GM21447 (cell line): Measurements from ENCODE around the gene PI4KA.
"Not testable (repeated sequence)": the region's sequence is repeated elsewhere in the genome, so short reads cannot be mapped to it uniquely, and the experiment has no call there.

ENCODE experiments used
- ATAC-seq: cut with Tn5 transposase; IDR thresholded peaks from one replicate; pipeline ENCODE4 v1.9.1; 2021; ENCODE audit not compliant: unreplicated experiment

Gene PI4KA

DNA sequence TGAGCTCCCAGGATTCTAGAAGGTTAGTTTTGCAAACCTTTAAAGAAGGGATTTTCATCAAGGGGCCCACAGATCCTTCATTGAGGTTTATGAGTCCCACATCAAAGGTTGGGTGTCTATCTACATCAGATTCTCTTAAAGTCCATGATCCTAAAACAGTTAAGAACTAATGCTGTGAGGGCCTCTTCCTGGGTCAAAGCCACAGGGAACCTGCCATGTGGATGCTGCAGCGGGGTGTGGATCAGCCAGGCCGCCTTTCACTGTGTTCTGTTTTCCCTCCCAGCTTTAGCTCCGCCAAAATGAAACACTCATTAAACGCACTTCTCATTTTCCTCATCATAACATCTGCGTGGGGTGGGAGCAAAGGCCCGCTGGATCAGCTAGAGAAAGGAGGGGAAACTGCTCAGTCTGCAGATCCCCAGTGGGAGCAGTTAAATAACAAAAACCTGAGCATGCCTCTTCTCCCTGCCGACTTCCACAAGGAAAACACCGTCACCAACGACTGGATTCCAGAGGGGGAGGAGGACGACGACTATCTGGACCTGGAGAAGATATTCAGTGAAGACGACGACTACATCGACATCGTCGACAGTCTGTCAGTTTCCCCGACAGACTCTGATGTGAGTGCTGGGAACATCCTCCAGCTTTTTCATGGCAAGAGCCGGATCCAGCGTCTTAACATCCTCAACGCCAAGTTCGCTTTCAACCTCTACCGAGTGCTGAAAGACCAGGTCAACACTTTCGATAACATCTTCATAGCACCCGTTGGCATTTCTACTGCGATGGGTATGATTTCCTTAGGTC, 79.4 kb downstream of the PI4KA start:
- ATAC-seq: no peak

DNA sequence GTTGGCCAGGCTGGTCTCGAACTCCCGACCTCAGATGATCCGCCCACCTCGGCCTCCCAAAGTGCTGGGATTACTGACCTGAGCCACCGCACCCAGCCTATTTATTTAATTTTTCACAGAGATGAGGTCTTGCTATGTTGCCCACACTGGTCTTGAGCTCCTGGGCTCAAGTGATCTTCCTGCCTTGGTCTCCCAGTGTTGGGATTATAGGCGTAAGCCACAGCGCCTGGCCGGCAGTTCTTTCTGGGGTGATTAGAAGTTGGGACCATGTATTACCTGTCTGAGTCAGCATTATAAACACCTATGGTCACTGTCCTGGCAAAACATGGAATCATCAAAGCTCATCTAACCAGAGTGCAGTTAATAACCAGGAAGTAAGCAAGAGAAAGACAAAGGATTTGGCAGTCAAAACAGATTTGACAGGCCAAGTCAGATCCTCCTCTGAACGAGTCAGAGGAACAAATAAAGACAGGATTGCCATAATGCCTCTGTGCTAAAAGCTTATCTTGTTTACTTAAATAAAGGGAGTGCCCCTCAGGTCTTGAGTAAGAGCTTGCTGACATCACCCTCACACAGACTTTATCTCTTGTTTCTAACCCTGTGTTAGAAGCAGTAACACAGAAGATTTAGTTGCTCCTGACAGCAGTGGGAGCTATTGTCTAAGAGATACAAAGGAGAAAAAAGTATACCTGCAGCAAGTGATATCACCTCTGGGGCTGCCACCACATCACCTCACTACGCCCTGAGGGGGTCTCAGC, 81.0 kb downstream of the PI4KA start:
- ATAC-seq: no peak

DNA sequence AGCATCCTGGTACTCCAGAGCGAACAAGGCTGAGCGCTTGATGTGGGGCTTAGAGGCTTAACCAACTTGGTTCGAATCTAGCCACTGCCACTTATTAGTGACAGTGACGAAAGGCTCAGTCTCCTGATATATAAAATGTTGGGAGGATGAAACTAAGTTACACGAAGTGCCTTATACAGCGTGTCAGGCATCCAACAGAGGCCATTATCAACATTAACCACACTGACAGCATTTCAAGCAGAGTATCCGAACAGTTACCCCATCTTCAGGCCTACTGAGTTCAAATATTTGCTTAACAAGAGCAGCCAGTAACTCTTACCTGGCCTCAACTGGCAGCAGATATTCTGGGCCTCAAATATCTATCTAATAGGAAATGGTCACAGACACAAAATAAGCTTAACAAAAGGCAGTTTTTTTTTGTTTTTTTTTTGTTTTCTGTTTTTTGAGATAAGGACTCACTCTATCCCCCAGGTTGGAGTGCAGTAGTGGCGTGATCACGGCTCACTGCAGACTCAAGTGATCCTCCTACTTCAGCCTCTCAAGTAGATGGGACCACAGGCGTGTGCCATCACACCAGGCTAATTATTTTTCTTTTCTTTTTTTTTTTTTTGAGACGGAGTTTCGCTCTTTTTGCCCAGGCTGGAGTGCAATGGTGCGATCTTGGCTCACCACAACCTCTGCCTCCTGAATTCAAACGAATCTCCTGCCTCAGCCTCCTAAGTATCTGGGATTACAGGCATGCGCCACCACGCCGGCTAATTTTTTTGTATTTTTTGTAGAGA, 81.8 kb downstream of the PI4KA start:
- ATAC-seq: no peak

DNA sequence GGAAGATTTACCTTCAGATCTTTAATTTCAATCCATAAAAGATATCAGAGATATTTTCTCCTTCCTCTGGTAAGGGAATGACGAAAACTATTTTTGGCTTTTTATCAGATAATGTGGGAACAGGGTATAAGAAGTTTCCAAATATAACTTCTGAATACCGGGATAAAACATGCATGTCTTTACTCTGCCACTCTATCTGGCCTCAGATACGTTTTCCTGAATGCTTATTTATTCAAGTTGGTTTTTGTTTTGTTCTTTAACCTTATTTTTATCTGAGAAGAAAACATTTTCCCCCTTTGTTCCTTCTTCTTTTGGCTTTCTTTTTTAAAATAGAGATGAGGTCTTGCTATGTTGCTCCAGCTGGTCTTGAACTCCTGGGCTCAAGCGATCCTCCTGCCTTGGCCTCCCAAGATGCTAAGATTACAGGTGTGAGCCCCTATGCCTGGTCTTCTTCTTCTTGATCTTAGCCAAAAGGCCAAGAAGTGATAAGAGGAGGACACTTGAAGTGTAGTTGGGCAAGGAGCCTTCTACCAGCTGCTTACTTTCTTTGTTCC, 83.2 kb downstream of the PI4KA start:
- ATAC-seq: no peak

DNA sequence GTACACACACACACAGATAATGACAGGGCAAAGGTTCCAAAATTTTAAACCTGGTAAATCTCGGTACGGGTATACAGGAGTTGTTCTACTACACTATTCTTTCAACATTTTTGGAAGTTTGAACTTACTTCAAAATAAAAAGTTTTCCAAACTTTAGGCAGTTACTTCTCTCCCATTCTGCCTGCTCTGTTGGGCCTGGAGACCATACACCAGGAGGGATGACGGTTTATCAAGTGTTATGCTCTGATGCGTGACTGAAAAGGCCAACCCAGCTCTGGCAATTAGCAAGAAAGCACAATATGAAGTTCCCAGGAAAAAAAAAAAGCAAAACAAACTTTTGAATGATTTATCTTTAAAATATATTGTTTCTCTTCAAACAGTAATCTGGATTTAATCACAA, 83.7 kb downstream of the PI4KA start:
- no peak for ATAC-seq

DNA sequence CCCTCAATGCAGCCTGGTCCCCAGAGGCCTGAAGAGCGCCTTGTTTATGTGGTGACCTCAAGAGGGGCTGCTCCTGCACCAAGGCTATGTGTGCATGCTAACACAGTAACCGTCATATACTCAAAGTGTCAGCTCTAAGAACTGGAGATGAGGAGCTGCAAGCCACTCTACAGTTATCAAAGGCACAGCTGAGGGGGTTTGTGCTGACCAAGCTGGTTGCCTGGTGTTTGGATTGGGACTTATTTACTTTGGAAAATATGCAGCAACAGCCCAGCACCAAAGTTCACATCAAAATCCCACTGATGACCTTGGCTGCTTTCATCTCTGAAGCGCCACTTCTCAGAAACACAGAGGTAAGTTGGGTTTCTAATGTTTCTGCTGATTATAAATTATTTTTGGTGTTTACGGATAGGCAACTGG, 84.8 kb downstream of the PI4KA start, which contains the start of gene SERPIND1:
Gene SERPIND1, plus strand, starts transcription at position 321 of the 420 bp plus-strand sequence. CDS start 5,200 bp downstream, outside the sequence.
- ATAC-seq: no peak

DNA sequence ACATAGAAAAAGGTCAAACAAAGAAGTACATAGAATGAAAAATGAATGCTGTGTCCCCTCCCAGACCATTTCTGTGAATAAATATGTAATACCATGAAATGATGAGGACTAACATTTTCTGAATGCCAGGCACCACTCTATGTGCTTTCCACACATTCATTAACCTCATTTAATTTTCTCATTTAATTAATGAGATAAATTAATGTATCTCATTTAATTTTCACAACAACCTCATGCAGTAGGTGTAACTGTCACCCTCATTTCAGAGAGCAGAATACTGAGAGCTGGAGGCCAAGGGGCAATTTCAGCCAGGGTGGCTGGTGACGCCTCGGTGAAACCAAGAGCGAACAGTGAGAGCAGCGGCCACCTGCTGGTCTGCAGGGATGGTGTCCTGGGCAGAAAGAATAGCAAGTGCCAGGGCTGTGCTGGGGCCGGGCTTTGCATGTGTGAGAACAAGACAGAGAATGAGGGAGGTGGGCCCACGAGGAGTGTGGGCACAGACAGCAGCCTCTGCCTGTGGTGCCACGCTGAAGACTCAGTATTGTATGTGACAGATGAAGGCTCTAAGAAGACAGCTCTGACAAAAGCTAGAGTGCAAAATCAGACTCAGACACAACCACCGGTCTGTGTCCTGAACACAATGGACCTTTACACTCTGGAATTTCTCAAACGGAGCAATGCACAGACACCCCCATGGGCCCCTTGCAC, 86.5 kb downstream of the PI4KA start:
- ATAC-seq: no peak

DNA sequence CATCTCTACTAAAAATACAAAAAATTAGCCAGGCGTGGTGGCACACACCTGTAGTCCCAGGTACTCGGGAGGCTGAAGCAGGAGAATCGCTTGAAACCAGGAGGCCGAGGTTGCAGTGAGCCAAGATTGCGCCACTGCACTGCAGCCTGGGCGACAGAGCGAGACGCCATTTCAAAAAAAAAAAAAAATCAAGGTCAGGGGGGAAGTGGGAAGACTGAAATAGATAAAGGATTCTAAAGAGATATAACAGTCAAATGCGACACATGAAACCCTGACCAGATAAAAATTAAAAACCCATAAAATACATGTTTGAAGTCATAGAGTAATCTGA, 89.2 kb downstream of the PI4KA start:
- ATAC-seq: not testable (repeated sequence)

DNA sequence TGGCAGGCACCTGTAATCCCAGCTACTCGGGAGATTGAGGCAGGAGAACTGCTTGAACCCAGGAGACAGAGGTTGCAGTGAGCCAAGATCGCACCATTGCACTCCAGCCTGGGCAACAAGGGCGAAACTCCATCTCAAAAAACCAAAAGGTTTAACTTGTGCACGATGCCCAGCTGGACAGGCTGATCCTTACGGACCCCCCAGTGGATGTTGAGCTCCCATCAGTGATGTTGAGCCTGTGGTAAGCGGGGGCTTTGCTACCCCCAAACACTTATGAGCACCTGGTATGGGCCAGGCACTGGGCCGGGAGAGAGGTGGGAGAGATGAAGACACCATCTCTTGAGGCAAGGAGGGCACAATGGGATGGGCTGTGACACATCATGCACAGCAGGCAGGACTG, 92.1 kb downstream of the PI4KA start:
- no peak for ATAC-seq

DNA sequence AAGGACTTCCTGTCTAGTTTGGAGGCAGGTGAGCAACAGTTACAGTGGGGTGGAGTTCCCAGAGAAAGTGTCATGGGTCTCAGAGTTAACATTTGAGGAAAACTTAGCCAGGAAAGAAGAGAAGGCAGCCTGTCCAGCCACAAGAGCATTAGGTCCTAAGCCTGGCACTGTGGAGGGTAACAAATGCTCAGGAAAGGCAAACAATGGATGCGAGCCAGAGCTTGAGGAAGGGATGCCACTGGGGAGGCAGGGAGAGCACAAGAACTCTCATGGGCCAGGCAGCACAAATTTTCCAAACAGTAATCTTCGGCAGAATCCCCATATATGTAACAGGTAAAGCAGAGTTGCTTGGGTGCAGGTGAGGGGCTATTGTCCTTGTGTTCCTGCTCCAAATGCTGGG, 92.7 kb downstream of the PI4KA start:
- no peak for ATAC-seq

DNA sequence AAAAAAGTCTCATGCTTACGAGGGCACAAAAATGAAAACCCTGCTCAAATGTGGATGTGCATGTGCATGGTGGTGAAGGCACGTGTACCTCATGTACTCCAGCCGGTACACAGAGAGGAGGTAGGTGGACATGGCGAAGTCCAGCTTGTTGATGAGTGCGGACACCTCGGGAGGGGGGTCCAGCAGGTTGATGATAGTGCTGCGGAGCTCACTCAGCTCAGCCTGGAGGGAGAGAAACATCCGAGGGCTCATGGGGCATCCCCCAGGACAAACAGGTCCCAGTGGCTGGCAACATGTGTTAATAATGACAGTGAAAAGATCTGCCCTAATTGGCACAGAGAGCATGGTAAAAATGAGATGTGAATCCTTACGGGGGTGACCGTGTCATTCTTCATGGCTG, 93.9 kb downstream of the PI4KA start:
- ATAC-seq: no peak

DNA sequence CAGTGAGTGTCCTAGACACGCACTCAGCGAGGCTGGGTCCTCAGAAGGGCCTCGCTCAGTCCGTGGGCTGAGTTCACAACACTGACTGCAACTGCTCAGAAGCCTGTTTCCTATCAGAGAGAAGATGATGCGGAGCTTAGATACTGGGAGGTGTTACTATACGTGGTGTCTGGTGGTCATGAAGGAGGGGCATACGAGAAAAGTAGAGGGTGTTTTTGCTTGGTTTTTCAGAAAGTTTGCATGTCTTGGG, 94.2 kb downstream of the PI4KA start:
- ATAC-seq: no peak

DNA sequence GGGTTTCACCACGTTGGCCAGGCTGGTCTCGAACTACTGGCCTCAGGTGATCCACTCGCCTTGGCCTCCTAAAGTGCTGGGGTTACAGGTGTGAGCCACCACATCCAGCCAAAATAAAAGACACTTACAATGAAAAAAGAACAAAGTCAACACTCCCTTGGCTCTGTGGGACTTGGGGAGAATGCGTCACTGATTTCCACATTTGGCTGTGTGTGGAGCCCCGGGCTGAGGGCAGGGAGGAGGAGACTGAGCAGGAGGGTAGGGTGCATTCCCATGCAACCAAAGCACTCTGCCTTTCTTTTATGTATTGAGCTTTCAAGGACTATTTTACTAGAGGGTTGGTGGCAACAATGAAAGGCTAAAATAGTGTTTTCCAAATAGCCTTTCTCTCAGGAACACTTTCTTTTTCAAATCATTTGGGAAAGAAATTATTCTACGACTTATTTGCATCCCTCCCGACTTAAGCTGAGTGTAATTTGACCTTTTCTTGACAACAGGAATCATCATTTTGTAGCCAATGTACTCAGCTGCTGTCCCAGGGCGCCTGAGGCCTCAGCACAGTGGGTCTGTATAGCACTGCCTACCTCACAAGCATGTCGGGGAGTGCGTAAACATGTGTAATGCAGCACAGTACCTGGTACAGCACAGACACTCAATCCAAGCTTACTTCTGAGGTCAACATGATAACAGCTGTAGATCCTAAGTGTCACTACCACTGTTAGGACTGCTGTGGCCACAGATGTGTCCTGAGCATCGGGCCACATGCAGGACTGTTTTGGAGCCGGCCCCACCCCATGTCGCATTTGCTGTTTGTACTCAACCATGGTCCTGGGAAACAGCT, 94.8 kb downstream of the PI4KA start:
- ATAC-seq: no peak

DNA sequence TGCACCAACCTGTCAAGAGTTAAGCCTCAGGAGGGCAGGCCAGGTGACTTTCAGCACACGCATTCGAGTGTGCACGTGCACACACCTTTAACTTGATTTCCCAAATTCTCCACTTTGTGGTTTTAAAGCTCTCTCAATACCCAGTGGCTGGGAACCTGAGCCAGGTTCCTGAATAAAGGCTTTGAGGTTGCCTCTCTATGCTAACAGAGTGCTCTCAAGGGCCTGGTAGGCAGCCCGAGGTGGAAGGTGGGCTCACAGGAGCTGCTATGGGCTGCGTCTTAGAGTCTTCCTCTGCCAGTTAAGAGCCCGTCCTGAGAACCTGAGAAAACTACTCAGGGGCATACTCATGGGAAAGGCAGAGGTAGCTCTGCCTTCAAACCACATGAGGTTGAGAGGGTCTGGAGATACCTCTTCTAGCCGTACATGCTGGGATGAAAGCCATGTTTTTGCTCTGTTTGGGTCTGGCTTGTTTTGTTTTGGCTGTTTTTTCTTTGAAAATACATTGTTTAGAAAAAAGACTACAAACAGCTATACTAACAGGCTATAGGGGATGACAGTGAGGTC, 96.3 kb downstream of the PI4KA start:
- no peak for ATAC-seq

DNA sequence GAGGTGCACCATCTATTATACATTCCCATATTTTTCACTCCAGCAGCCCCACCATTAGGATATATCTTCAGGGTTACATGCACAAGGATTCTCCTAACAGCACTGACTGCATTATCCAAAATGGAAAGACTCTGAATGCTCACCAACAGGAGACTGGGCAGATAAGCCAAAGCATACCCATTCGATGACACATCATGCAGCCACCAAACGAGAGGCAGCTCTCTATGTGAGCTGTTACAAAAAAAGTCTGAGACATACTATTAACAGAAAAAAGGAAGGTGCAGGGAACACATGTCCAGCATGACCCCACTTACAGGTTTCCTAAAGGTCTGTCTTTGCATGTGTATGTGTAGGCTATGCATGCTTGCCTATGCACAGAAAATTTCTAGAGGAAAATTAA, 97.1 kb downstream of the PI4KA start:
- no peak for ATAC-seq

DNA sequence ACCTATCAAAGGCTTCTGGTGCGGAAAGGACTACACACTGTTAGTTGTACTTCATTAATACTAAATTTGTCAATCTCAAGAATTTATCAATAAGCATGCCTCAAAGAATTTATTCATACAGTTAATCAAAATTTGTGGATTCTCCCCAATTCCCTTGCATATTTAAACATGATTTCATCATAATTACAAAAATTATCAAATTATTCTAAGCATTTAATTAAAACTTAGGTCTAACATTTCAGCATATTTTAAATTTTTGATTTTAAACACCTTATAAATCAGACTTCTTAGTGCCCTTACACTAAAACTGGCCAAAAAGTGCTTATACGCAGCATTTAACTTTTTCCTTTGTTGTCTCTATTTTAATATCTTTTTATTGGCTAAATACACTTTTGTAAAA, 98.5 kb downstream of the PI4KA start:
- no peak for ATAC-seq

DNA sequence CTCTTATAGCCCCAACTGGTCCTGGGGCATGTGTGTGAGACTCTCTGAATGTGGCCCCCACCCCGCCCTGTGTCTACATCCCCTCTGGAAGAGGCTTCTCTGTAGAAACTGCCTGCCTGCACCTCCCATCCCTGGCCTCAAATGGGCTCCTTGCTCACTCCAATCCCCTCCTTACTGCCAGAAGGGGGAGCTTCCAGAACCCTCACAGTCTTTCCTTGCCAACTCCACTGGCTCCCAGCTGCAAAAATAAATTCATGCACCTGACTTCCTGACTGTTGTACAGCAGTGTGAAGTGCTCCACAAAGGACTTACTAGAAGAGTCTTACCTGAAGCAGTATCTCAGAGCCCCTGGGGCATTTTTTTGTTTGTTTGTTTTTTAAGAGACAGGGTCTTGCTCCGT, 99.9 kb downstream of the PI4KA start:
- ATAC-seq: no peak

DNA sequence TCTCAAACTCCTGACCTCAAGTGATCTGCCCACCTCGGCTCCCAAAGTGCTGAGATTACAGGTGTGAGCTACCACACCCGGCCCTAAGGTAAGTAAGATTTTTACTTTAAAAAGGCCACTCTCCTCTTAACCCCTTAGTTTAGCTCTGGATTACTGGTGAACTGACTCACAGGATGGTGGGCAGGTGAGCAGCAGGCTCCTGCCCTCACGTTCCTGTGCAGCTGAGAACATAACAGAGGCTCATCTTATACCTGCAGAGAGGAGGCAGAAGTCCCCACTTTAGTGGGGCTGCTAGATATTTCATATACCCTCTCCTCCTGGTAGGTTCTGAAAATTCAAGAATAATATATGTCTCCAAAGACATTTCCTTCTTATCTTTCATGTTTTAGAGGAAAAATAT, 101.8 kb downstream of the PI4KA start:
- no peak for ATAC-seq

DNA sequence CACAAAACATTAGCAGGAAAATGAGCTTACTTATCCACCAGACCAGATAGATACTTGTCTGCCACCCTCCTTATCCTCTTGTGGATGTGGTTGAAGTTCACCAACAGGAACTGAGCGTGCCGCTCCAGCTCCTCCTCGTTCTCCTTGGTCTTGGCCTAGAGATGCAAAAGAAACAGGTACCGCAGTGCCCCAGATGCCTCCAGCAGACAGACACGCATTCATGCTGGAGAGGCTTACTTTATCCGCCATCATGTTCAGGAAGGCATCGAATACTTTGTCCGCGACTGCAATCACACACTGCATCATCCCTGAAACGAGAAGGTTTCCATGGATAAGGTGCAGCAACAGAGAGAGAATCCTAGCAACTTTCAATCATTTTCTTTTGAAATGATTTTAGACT, 105.7 kb downstream of the PI4KA start:
- ATAC-seq: no peak
